PC-9 (cell line): ENCODE results near the gene OR6N1.

ENCODE experiments used
- EZH2 ChIP-seq: fragments of 200-600 bp; sonication (generic); IDR thresholded peaks from 2 replicates; pipeline ENCODE4 v1.8.0; 2017; ENCODE audit warnings: antibody characterized with exemption, low read depth
- TF ChIP-seq, protein P1 (sequence below): fragments of 200-600 bp; sonication (generic); conservative IDR thresholded peaks from 2 replicates; pipeline ENCODE4 v1.6.1; 2017; ENCODE audit warnings: mixed run types, antibody characterized with exemption, mild to moderate bottlenecking, moderate library complexity

GRCh38 chr1:158810311-158810710 lies 38.3 kb upstream of the OR6N1 start:
- TF ChIP-seq, protein P1, sequence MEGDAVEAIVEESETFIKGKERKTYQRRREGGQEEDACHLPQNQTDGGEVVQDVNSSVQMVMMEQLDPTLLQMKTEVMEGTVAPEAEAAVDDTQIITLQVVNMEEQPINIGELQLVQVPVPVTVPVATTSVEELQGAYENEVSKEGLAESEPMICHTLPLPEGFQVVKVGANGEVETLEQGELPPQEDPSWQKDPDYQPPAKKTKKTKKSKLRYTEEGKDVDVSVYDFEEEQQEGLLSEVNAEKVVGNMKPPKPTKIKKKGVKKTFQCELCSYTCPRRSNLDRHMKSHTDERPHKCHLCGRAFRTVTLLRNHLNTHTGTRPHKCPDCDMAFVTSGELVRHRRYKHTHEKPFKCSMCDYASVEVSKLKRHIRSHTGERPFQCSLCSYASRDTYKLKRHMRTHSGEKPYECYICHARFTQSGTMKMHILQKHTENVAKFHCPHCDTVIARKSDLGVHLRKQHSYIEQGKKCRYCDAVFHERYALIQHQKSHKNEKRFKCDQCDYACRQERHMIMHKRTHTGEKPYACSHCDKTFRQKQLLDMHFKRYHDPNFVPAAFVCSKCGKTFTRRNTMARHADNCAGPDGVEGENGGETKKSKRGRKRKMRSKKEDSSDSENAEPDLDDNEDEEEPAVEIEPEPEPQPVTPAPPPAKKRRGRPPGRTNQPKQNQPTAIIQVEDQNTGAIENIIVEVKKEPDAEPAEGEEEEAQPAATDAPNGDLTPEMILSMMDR = no peak
- no peak for TF ChIP-seq EZH2
